Lower lobe of right lung (tissue), 2 donors: ENCODE data around the gene ADGRB3. TPM values are rescaled to one million over a fixed set of nuclear protein-coding genes. Genes with fewer than 3 reads are reported as not detected.
A peak's percentile ranks its signal among the peaks of the same experiment; 100 is the strongest.

Experiments
- ATAC-seq, 2 donors: fragments of 200-7000 bp; cut with Tn5 transposase; one replicate each; pipeline ENCODE4 v1.9.1; 2020 to 2022; ENCODE audit warnings: mild to moderate bottlenecking in 2 of 2, moderate library complexity in 2 of 2
- DNase-seq: peaks from one replicate; pipeline ENCODE4 v3.0.0-alpha.2; 2020
- H3K27ac ChIP-seq: fragments of 200-600 bp; one replicate; pipeline ENCODE4 v1.8.0; 2022
- H3K27me3 ChIP-seq: fragments of 200-600 bp; one replicate; pipeline ENCODE4 v1.8.0; 2022; ENCODE audit warnings: low read depth
- H3K36me3 ChIP-seq: fragments of 200-600 bp; one replicate; pipeline ENCODE4 v1.8.0; 2022; ENCODE audit warnings: mild to moderate bottlenecking
- H3K4me1 ChIP-seq: fragments of 200-600 bp; one replicate; pipeline ENCODE4 v1.8.0; 2022
- H3K4me3 ChIP-seq: fragments of 200-600 bp; one replicate; pipeline ENCODE4 v1.8.0; 2022; ENCODE audit warnings: mild to moderate bottlenecking
- H3K9me3 ChIP-seq: fragments of 200-600 bp; one replicate; pipeline ENCODE4 v1.8.0; 2022
- intact Hi-C: fragments of 100-400 bp; cut with DNase I; formaldehyde crosslinking; loops from one replicate; pipeline ENCODE4 v1.11.0; 2022
- total RNA-seq: library from RNA; stranded (reverse); fragmentation: NEBNext Ultra II Directional; extraction: Animal tissue kit (Norgen Biotek cat#: 25700); gene quantifications from one replicate; pipeline ENCODE4 v1.2.1, GENCODE V29; 2021
- TF ChIP-seq, protein P1 (sequence below): fragments of 200-600 bp; IDR thresholded peaks from one replicate; pipeline ENCODE4 v1.8.0; 2022; ENCODE audit warnings: antibody characterized with exemption, mild to moderate bottlenecking
- donor health status: DM: no; HTN: yes; CAD: no; lungs with severe emphysema.

ADGRB3 gene
- total RNA-seq, 1 donor from 2014 or later, result 2.3 TPM

DNA sequence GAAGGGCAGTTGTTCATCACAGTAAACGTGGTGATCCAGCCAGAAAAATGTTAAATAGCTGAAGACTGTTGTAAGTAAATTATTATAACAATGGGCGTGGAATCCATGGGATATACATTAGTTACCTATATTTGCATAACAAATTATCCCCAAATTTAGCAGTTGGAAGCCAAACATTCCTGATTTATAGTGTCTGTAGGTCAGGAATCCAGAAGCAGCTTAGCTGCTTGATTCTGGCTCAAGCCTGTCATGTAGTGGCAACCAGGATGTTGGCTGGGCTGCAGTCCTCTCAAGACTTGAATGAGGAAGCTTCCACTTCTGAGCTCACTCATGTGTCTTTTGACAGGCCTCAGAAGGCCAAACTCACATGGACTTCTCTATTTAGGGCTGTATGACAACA, 6.9 kb upstream of the ADGRB3 start:
- H3K27ac ChIP-seq, result no peak overlapping the region
- TF ChIP-seq, protein P1, sequence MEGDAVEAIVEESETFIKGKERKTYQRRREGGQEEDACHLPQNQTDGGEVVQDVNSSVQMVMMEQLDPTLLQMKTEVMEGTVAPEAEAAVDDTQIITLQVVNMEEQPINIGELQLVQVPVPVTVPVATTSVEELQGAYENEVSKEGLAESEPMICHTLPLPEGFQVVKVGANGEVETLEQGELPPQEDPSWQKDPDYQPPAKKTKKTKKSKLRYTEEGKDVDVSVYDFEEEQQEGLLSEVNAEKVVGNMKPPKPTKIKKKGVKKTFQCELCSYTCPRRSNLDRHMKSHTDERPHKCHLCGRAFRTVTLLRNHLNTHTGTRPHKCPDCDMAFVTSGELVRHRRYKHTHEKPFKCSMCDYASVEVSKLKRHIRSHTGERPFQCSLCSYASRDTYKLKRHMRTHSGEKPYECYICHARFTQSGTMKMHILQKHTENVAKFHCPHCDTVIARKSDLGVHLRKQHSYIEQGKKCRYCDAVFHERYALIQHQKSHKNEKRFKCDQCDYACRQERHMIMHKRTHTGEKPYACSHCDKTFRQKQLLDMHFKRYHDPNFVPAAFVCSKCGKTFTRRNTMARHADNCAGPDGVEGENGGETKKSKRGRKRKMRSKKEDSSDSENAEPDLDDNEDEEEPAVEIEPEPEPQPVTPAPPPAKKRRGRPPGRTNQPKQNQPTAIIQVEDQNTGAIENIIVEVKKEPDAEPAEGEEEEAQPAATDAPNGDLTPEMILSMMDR, result no peak
- no peaks in the 10 kb centered on the region for H3K4me1 ChIP-seq
- intact Hi-C loops, result no loop called here
- no peaks in the 10 kb centered on the region for H3K27me3 ChIP-seq
- no peaks in the 10 kb centered on the region for H3K36me3 ChIP-seq
- H3K4me3 ChIP-seq, result no peak overlapping the region
- DNase-seq (no peak), ATAC-seq (peak in 1 of 2 donors; percentile 52)
- H3K9me3 ChIP-seq, result no peaks in the 10 kb centered on the region

DNA sequence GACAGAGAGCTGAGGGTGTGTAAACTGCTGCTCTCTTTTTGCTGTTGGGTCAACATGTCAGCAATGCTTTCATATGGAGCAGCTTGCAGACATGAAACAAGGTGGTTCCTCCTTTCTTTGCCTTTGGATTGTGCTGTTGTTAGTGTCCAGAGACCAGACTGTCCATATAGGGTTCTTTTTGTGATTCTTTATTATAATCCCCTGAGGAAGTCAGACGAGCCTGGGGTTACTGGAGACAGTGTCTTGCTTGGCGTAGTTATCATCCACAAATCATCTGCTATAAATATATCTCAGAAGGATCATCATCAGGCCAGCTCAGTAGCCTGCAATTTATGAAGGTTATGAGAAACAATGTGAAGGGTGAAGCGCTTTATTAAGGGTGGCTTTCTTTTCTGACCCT, 2.3 kb upstream of the ADGRB3 start:
- DNase-seq (no peak), ATAC-seq (no peak)
- intact Hi-C loops, result no loop called here
- no peak overlapping the region for H3K27ac ChIP-seq
- H3K27me3 ChIP-seq, result peaks cover 14% of the 10 kb centered on the region
- no peaks in the 10 kb centered on the region for H3K9me3 ChIP-seq
- TF ChIP-seq, protein P1, result no peak
- no peaks in the 10 kb centered on the region for H3K36me3 ChIP-seq
- H3K4me3 ChIP-seq, result no peak overlapping the region
- peaks cover 5% of the 10 kb centered on the region for H3K4me1 ChIP-seq

DNA sequence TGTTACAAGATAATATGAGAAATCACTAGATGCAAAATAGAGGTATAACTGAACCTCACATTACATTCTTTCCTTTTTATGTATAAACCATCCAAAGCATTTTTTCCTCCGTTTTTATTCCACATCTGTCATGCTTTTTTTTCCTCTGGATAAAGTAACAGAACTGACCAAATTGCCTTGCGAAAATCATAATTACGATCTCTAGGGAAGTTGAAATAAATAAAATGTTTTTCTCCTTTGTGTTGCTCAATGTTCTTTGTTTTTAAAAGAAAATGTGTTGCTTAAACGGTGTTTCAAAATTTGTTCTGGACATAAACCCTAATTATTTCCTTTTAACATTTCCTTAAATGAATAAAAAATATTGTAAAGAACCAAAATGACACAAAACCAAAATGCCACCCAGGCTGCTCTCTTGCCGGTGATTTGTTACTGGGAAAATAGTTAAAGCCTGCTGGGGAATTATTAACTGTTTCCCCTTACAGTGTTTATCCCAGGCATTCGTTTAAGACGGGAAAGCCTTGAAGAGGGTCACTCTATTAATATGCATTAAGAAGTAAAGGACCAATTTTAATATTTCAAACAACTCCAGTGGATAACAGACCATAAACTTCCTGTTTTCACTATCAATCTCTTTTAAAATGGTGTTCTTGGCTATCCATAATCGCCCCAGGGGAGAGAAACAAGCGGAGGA, 1.7 kb upstream of the ADGRB3 start:
- TF ChIP-seq, protein P1, result no peak
- no peaks in the 10 kb centered on the region for H3K36me3 ChIP-seq
- H3K27ac ChIP-seq, result peak overlapping the region; percentile 69
- peak overlapping the region; percentile 61 for H3K4me3 ChIP-seq
- no peaks in the 10 kb centered on the region for H3K9me3 ChIP-seq
- intact Hi-C loops, result no loop called here
- DNase-seq (no peak), ATAC-seq (no peak)
- peaks cover 14% of the 10 kb centered on the region for H3K27me3 ChIP-seq
- peaks cover 5% of the 10 kb centered on the region for H3K4me1 ChIP-seq

DNA sequence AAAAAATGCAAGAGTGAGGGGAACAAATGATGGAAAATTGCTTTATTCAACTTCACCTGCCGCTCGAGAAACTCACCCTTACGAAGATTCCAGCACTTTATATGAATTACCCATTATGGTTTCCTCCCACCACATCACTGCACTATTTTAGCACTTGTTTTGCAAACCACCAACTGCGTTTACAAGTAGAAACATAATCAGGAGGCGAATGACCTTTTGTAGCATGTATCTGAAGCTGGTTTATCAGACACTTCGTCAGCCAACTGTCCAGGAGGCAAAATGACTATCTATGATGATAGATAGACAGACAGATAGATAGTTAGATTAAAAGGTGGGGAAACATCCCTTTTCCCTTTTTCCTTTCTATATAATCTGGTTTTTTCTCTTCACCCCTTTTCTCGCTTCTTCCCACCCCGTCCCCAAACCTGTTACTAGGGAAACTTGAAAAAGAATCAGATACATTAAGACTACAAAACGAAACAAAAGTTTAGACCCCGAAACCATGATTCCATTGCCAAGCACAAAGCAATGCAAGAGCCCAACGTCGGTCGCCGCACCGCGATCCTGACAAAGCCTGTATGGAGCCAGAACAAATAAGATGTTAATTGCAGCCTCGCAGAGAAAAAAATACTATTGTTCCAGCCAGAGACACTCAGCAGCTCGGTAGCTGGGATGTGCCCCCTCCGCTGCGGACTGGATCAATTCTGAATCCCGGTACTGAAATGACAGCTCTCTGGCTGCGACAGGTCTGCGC, 933 bp upstream of the ADGRB3 start:
- DNase-seq (no peak), ATAC-seq (no peak)
- Histone ChIP-seq H3K27me3 (peaks cover 14% of the 10 kb centered on the region), H3K9me3 (no peaks in the 10 kb centered on the region), H3K4me1 (peaks cover 5% of the 10 kb centered on the region), H3K36me3 (no peaks in the 10 kb centered on the region), H3K27ac (peak overlapping the region; percentile 69), H3K4me3 (peak overlapping the region; percentile 61)
- TF ChIP-seq, protein P1, result no peak
- intact Hi-C loops, result no loop called here

DNA sequence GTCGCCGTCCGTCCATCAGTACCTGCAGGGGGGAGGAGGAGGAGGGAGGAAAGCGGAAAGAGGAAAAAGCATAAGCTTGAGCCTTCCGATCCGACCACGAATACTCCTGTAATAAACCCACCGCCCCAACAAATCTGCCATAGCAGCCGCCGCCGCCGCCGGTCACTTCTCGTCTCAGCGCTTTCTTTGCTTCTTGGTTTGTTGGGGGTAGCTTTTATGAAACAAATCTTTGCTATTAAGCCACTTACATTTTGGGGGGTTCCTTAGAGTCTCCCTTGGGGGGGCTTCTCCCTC, 277 bp downstream of the ADGRB3 start:
- peaks cover 14% of the 10 kb centered on the region for H3K27me3 ChIP-seq
- TF ChIP-seq, protein P1, result no peak
- intact Hi-C loops, result no loop called here

More for the DNA sequence above, 277 bp downstream of the ADGRB3 start:
- no peak for DNase-seq
- Histone ChIP-seq H3K4me1 (peaks cover 5% of the 10 kb centered on the region), H3K4me3 (peak overlapping the region; percentile 61), H3K36me3 (no peaks in the 10 kb centered on the region), H3K27ac (peak overlapping the region; percentile 59), H3K9me3 (no peaks in the 10 kb centered on the region)
- ATAC-seq, result no peak
